Sigmoid colon (tissue), 3 donors: ENCODE results near the gene FJX1.

Experiments
- POLR2A ChIP-seq, 2 donors: fragments of 450-650 bp; IDR thresholded peaks; one replicate each; pipeline ENCODE4 v1.6.1; 2016; ENCODE audit warnings: antibody characterized with exemption in 2 of 2, mild to moderate bottlenecking in 2 of 2, moderate library complexity in 2 of 2
- TF ChIP-seq, protein P1 (sequence below), 4 experiments: fragments of 450-650 bp in 3 of 4; fragments of 200-600 bp in 1 of 4; IDR thresholded peaks; one replicate each; pipeline ENCODE4 v1.5.1; 2016 to 2019; ENCODE audit warnings: antibody characterized with exemption in 4 of 4, mild to moderate bottlenecking in 3 of 4, moderate library complexity in 2 of 4

GRCh38 chr11:35600331-35600838, 17.9 kb upstream of the FJX1 start:
- TF ChIP-seq, protein P1, sequence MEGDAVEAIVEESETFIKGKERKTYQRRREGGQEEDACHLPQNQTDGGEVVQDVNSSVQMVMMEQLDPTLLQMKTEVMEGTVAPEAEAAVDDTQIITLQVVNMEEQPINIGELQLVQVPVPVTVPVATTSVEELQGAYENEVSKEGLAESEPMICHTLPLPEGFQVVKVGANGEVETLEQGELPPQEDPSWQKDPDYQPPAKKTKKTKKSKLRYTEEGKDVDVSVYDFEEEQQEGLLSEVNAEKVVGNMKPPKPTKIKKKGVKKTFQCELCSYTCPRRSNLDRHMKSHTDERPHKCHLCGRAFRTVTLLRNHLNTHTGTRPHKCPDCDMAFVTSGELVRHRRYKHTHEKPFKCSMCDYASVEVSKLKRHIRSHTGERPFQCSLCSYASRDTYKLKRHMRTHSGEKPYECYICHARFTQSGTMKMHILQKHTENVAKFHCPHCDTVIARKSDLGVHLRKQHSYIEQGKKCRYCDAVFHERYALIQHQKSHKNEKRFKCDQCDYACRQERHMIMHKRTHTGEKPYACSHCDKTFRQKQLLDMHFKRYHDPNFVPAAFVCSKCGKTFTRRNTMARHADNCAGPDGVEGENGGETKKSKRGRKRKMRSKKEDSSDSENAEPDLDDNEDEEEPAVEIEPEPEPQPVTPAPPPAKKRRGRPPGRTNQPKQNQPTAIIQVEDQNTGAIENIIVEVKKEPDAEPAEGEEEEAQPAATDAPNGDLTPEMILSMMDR (IDR thresholded peaks at IDR 0.05), result no peak
- no peak for TF ChIP-seq POLR2A (IDR thresholded peaks at IDR 0.05)
